Measurements from ENCODE around the gene HCFC1R1. TPM values are rescaled to one million over a fixed set of nuclear protein-coding genes. Genes with fewer than 3 reads are reported as not detected.
A peak's percentile ranks its signal among the peaks of the same experiment; 100 is the strongest.
"Not testable (repeated sequence)": the region's sequence is repeated elsewhere in the genome, so short reads cannot be mapped to it uniquely, and the experiment has no call there.

The HCFC1R1 gene
- total RNA-seq, 1 donor from 2014 or later: 47.0 TPM

- Mint-ChIP-seq H3K36me3 (ENCODE audit: low read depth, unreplicated experiment) (peaks cover 10% of the 10 kb centered on the region), H3K9me3 (ENCODE audit: unreplicated experiment) (peaks cover 3% of the 10 kb centered on the region), H3K4me3 (ENCODE audit: unreplicated experiment) (peak overlapping the region; percentile 66), H3K27ac (ENCODE audit: unreplicated experiment) (no peak overlapping the region), H3K4me1 (ENCODE audit: low read depth, unreplicated experiment) (no peaks in the 10 kb centered on the region), H3K27me3 (ENCODE audit: low read depth, unreplicated experiment) (peaks cover 6% of the 10 kb centered on the region)
- Histone ChIP-seq H3K4me3 (ENCODE audit: insufficient read depth, low read depth, low read length) (peak overlapping the region; percentile 73), H3K27me3 (ENCODE audit: insufficient read depth, low read length) (no peaks in the 10 kb centered on the region), H3K27ac (ENCODE audit: low read depth, low read length) (no peak overlapping the region), H3K4me1 (ENCODE audit: insufficient read depth, low read length) (peaks cover 10% of the 10 kb centered on the region), H3K79me2 (ENCODE audit: insufficient read depth, low read length) (no peaks in the 10 kb centered on the region), H3K9ac (ENCODE audit: low read length) (no peak overlapping the region), H3K9me3 (ENCODE audit: insufficient read depth, low read depth, low read length) (no peaks in the 10 kb centered on the region), H2AFZ (ENCODE audit: low read depth, low read length) (no peak overlapping the region), H4K20me1 (ENCODE audit: insufficient read depth, low read length) (peaks cover 3% of the 10 kb centered on the region), H3K36me3 (ENCODE audit: insufficient read depth, low read length) (no peaks in the 10 kb centered on the region), H3K4me2 (ENCODE audit: low read length) (peak overlapping the region; percentile 93)
- no peak for DNase-seq (ENCODE audit: low read depth)
- FAIRE-seq: no peak
- no peak for TF ChIP-seq EZH2 (IDR thresholded peaks at IDR 0.05; ENCODE audit: insufficient read depth, low read length)
Observed at GRCh38 chr16:3057181-3058138, 33.7 kb upstream of the HCFC1R1 start.

DNA sequence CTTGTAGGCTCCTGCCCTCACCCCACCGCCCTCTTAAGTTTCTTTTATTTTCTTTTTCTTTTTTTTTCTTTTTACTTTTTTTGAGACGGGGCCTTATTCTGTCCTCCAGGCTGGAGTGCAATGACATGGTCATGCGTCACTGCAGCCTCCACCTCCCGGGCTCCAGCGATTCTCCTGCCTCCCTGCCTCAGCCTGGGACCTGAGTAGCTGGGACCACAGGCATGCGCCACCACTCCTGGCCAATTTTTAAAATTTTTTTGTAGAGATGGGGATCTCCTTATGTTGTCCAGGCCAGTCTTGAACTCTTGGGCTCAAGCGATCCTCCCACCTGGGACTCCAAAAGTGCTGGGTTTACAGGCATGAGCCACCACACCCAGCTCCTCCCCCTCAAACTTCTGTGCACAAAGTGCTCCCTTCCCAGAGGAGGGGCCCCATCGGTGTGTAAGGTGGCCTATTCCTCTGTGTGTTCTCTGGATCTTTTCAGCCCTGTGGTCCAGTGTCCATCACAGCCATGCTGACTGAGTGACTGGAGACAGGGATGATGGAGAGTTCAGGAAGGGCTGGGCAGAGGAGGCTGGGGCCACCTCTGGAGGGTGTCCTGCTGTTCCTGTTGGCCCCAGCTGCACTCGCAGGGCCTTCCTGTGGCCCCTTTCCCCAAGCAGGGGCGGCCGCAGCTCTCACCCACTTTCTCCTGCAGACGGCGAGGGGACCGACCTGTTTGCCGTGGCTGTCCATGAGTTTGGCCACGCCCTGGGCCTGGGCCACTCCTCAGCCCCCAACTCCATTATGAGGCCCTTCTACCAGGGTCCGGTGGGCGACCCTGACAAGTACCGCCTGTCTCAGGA, 32.8 kb upstream of the HCFC1R1 start:
- H3K4me3 Mint-ChIP-seq (ENCODE audit: unreplicated experiment): no peak overlapping the region
- Histone ChIP-seq H3K9ac (ENCODE audit: low read length) (no peak overlapping the region), H3K79me2 (ENCODE audit: insufficient read depth, low read length) (no peaks in the 10 kb centered on the region), H3K4me1 (ENCODE audit: insufficient read depth, low read length) (peaks cover 10% of the 10 kb centered on the region), H3K4me2 (ENCODE audit: low read length) (no peak overlapping the region), H2AFZ (ENCODE audit: low read depth, low read length) (no peak overlapping the region), H3K9me3 (ENCODE audit: insufficient read depth, low read depth, low read length) (no peaks in the 10 kb centered on the region), H3K36me3 (ENCODE audit: insufficient read depth, low read length) (no peaks in the 10 kb centered on the region), H3K27me3 (ENCODE audit: insufficient read depth, low read length) (no peaks in the 10 kb centered on the region), H4K20me1 (ENCODE audit: insufficient read depth, low read length) (peaks cover 3% of the 10 kb centered on the region), H3K27ac (ENCODE audit: low read depth, low read length) (no peak overlapping the region), H3K4me3 (ENCODE audit: insufficient read depth, low read depth, low read length) (no peak overlapping the region)
- FAIRE-seq (no peak), DNase-seq (ENCODE audit: low read depth) (no peak)
- peaks cover 10% of the 10 kb centered on the region for H3K27me3 Mint-ChIP-seq (ENCODE audit: low read depth, unreplicated experiment)
- peaks cover 10% of the 10 kb centered on the region for H3K36me3 Mint-ChIP-seq (ENCODE audit: low read depth, unreplicated experiment)
- H3K9me3 Mint-ChIP-seq (ENCODE audit: unreplicated experiment): peaks cover 3% of the 10 kb centered on the region
- H3K27ac Mint-ChIP-seq (ENCODE audit: unreplicated experiment): no peak overlapping the region
- H3K4me1 Mint-ChIP-seq (ENCODE audit: low read depth, unreplicated experiment): no peaks in the 10 kb centered on the region
- no peak for TF ChIP-seq EZH2 (IDR thresholded peaks at IDR 0.05; ENCODE audit: insufficient read depth, low read length)
- no peak for TF ChIP-seq CTCF (IDR thresholded peaks at IDR 0.05; ENCODE audit: insufficient read depth, low read depth, low read length)

DNA sequence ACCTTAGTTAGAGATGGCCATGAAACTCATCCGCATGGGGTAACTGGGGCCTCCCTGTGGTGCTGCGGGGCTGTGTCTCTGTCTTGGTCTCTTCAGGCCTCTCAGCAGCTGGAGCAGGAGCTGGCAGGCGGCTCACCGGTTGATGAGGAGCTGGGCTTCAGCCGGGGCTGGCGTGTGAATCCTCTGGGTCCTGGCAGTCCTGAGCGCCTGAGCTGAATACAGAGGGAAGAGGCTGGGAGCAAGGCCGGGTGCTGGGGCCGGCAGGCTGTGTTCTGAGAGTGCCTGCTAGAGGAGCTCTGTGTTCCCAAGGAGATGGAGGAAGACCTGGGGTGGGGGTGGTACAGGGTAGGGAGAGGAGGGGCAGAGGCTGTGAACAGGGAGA, 32.0 kb upstream of the HCFC1R1 start:
- not testable (repeated sequence) for H3K4me2 ChIP-seq (ENCODE audit: low read length); H3K4me3 ChIP-seq (ENCODE audit: insufficient read depth, low read depth, low read length); H3K27ac ChIP-seq (ENCODE audit: low read depth, low read length); H3K36me3 ChIP-seq (ENCODE audit: insufficient read depth, low read length); H3K4me3 Mint-ChIP-seq (ENCODE audit: unreplicated experiment); H3K4me1 ChIP-seq (ENCODE audit: insufficient read depth, low read length); H3K9me3 Mint-ChIP-seq (ENCODE audit: unreplicated experiment); H2AFZ ChIP-seq (ENCODE audit: low read depth, low read length); FAIRE-seq; DNase-seq (ENCODE audit: low read depth); H3K4me1 Mint-ChIP-seq (ENCODE audit: low read depth, unreplicated experiment); H3K36me3 Mint-ChIP-seq (ENCODE audit: low read depth, unreplicated experiment); H4K20me1 ChIP-seq (ENCODE audit: insufficient read depth, low read length); H3K27me3 ChIP-seq (ENCODE audit: insufficient read depth, low read length); H3K27ac Mint-ChIP-seq (ENCODE audit: unreplicated experiment); H3K9ac ChIP-seq (ENCODE audit: low read length); H3K9me3 ChIP-seq (ENCODE audit: insufficient read depth, low read depth, low read length); H3K79me2 ChIP-seq (ENCODE audit: insufficient read depth, low read length)
- H3K27me3 Mint-ChIP-seq (ENCODE audit: low read depth, unreplicated experiment): peaks cover 11% of the 10 kb centered on the region
